K562 (cell line): ENCODE data around the gene F12. TPM values are rescaled to one million over a fixed set of nuclear protein-coding genes. Genes with fewer than 3 reads are reported as not detected.
A peak's percentile ranks its signal among the peaks of the same experiment; 100 is the strongest.

Source experiments
- ATAC-seq: fragments of 200-7000 bp; cut with Tn5 transposase; 3 replicates; pipeline ENCODE4 v1.9.1; 2020; ENCODE audit warnings: moderate library complexity
- BruUV-seq: library from RNA; stranded (reverse); fragments of 400-500 nt; replicated peaks from 2 replicates; lab custom pipeline; 2021; lab: Mats Ljungman, UMichigan
- CTCF ChIA-PET: fragments of 300-600 bp; formaldehyde crosslinking; extraction: SDS; loops from one replicate; lab custom pipeline; 2021; ENCODE audit warnings: low intra/inter-chr PET ratio; lab: Yijun Ruan, JAX
- POLR2A ChIA-PET: fragments of 300-600, 350-650 bp; sonication (Branson Sonifier 250); formaldehyde crosslinking; extraction: SDS; loops from one replicate; lab custom pipeline; 2021; ENCODE audit warnings: antibody characterized with exemption, inconsistent platforms; lab: Yijun Ruan, JAX
- DNase-seq, 4 experiments: peaks; one replicate each; pipeline versions ENCODE4 v3.0.0 to v3.0.0-alpha.2; 2011 to 2018; ENCODE audit warnings: low spot score in 3 of 4, mixed read lengths in 3 of 4; ENCODE audit errors: extremely low read depth in 1 of 4
- FAIRE-seq: peaks from 2 replicates; lab custom pipeline; 2011; peaks lifted over from hg19 to GRCh38; lab: Jason Lieb, UNC
- H2AFZ ChIP-seq: 2 replicates; pipeline ENCODE4 v1.6.0; 2011; ENCODE audit warnings: low read depth, low read length, control low read depth, inconsistent platforms
- H3K27ac ChIP-seq: fragments of 200-600 bp; 3 replicates; pipeline ENCODE4 v1.8.0; 2011; ENCODE audit warnings: low read depth, mild to moderate bottlenecking, control low read depth, inconsistent platforms, low read length, moderate library complexity, mixed read lengths; ENCODE audit errors: extremely low read depth
- H3K27me3 ChIP-seq, 2 experiments: fragments of 300-600 bp in 1 of 2; 2 replicates in 1 of 2; 3 replicates in 1 of 2; pipeline versions ENCODE4 v1.6.0 to v1.8.0; 2011; ENCODE audit warnings: inconsistent platforms in 2 of 2, low read length in 2 of 2, mild to moderate bottlenecking in 1 of 2, mixed read lengths in 1 of 2, moderate library complexity in 1 of 2; ENCODE audit not compliant: control insufficient read depth in 2 of 2, insufficient read depth in 2 of 2
- H3K36me3 ChIP-seq: fragments of 300-600 bp; 3 replicates; pipeline ENCODE4 v1.8.0; 2011; ENCODE audit warnings: mild to moderate bottlenecking, low read length, inconsistent platforms; ENCODE audit not compliant: control insufficient read depth, insufficient read depth
- H3K4me1 ChIP-seq, 2 experiments: fragments of 200-600 bp in 1 of 2; replicated peaks in 1 of 2; 2 replicates in 1 of 2; 3 replicates in 1 of 2; pipeline versions ENCODE4 v1.5.1 to v1.8.0; 2011; ENCODE audit warnings: inconsistent platforms in 2 of 2, low read length in 2 of 2, mild to moderate bottlenecking in 1 of 2, mixed read lengths in 1 of 2, moderate library complexity in 1 of 2; ENCODE audit not compliant: control insufficient read depth in 2 of 2, insufficient read depth in 2 of 2
- H3K4me2 ChIP-seq: 2 replicates; pipeline ENCODE4 v1.6.1; 2011; ENCODE audit warnings: low read length, control low read depth, inconsistent platforms, mixed read lengths; ENCODE audit not compliant: insufficient read depth
- H3K4me3 ChIP-seq: fragments of 200-600 bp; sonication (generic), shearing (Covaris generic); 2 replicates; pipeline ENCODE4 v1.5.1; 2016; ENCODE audit warnings: control low read depth, inconsistent platforms
- H3K79me2 ChIP-seq: fragments of 200-600 bp; 3 replicates; pipeline ENCODE4 v1.8.0; 2011; ENCODE audit warnings: low read length, inconsistent platforms; ENCODE audit not compliant: control insufficient read depth, insufficient read depth
- H3K9ac ChIP-seq, 2 experiments: 2 replicates each; pipeline versions ENCODE4 v1.6.0 to v1.6.1; 2011; ENCODE audit warnings: low read depth in 2 of 2, low read length in 2 of 2, control low read depth in 1 of 2, inconsistent platforms in 1 of 2, mild to moderate bottlenecking in 1 of 2, mixed read lengths in 1 of 2; ENCODE audit not compliant: insufficient read depth in 1 of 2
- H3K9me1 ChIP-seq: one replicate; pipeline ENCODE4 v1.6.0; 2011; ENCODE audit warnings: inconsistent platforms, mild to moderate bottlenecking, low read length, moderate library complexity; ENCODE audit not compliant: control insufficient read depth, insufficient read depth
- H3K9me3 ChIP-seq: replicated peaks from 2 replicates; pipeline ENCODE4 v1.5.1; 2011; ENCODE audit warnings: low read depth, low read length, inconsistent platforms; ENCODE audit not compliant: control insufficient read depth, insufficient read depth
- H4K20me1 ChIP-seq: replicated peaks from 2 replicates; pipeline ENCODE4 v1.6.1; 2011; ENCODE audit warnings: low read length, inconsistent platforms, mixed read lengths; ENCODE audit not compliant: control insufficient read depth, insufficient read depth
- BRF1 ChIP-seq: IDR thresholded peaks from 3 replicates; pipeline ENCODE4 v1.6.1; 2011; ENCODE audit warnings: borderline replicate concordance, mild to moderate bottlenecking; ENCODE audit not compliant: insufficient read length; ENCODE audit errors: extremely low read depth
- ERF ChIP-seq: fragments of 450-650 bp; formaldehyde crosslinking; IDR thresholded peaks from 2 replicates; pipeline ENCODE4 v1.4.0; 2020; ENCODE audit warnings: mild to moderate bottlenecking, mixed read lengths
- HEY1 ChIP-seq: fragments of 250-450 bp; sonication (Bioruptor Pico); IDR thresholded peaks from 2 replicates; pipeline ENCODE4 v1.5.0; 2020; ENCODE audit warnings: mild to moderate bottlenecking, moderate library complexity, borderline replicate concordance
- MEIS2 ChIP-seq: fragments of 450-650 bp; IDR thresholded peaks from 2 replicates; pipeline ENCODE4 v1.6.1; 2014; ENCODE audit warnings: mild to moderate bottlenecking; ENCODE audit not compliant: partially characterized antibody
- NFRKB ChIP-seq: fragments of 450-650 bp; IDR thresholded peaks from 2 replicates; pipeline ENCODE4 v1.6.1; 2016; ENCODE audit warnings: low read depth
- SMARCE1 ChIP-seq: fragments of 450-650 bp; IDR thresholded peaks from 2 replicates; pipeline ENCODE4 v1.7.1; 2016; ENCODE audit warnings: mild to moderate bottlenecking
- ZC3H4 ChIP-seq: sonication (generic); formaldehyde crosslinking; IDR thresholded peaks from 2 replicates; pipeline ENCODE4 v1.9.0; 2021; ENCODE audit warnings: missing genetic modification reagents, borderline replicate concordance
- ZNF696 ChIP-seq: fragments of 250-450 bp; sonication (Bioruptor Pico); conservative IDR thresholded peaks from 2 replicates; pipeline ENCODE4 v1.4.0; 2020; ENCODE audit warnings: mild to moderate bottlenecking, moderate library complexity
- WGBS: fragments of 100-300 bp; shearing (Covaris generic); methylation state at CpG from one replicate; pipeline ENCODE4 v1.1.6; 2016; ENCODE audit warnings: low coverage, mixed read lengths; ENCODE audit not compliant: insufficient coverage; ENCODE audit errors: missing lambda C conversion rate; 5-methylcytosine and 5-hydroxymethylcytosine counted together
- in situ Hi-C: fragments of 300-500 bp; cut with MboI; formaldehyde crosslinking; loops from 4 replicates; pipeline ENCODE4 v1.15.0; 2018; ENCODE audit warnings: inconsistent platforms, mixed read lengths
- intact Hi-C: fragments of 100-400 bp; cut with micrococcal nuclease; formaldehyde crosslinking; loops from 2 replicates; pipeline ENCODE4 v1.14.2; 2022
- polyA plus RNA-seq, 8 experiments: library from polyadenylated mRNA; depleted of rRNA in 4 of 8; stranded (reverse) in 5 of 8; unstranded in 3 of 8; fragments of >200 nt; fragmentation: Nextera tagmentation in 2 of 8; fragmentation: Illumina TruSeq in 1 of 8; extraction: Ambion mirVana in 2 of 8; extraction: Trizol in 1 of 8; gene quantifications; 2 replicates each; pipeline versions ENCODE4 v1.2.1 to v1.2.3, GENCODE V29; 2011 to 2014; ENCODE audit warnings: inconsistent platforms in 1 of 8, missing spikeins in 1 of 8
- total RNA-seq, 7 experiments: library from RNA; depleted of rRNA in 6 of 7; stranded (reverse); fragments of >200 nt in 6 of 7; fragmentation: Illumina TruSeq in 2 of 7; extraction: Trizol in 2 of 7; gene quantifications; 2 replicates each; pipeline versions ENCODE4 v1.2.1 to v1.2.3, GENCODE V29; 2011 to 2021; ENCODE audit warnings: low replicate concordance in 1 of 7
- TF ChIP-seq, protein P1 (sequence below): sonication (generic); formaldehyde crosslinking; IDR thresholded peaks from 2 replicates; pipeline ENCODE4 v1.8.0; 2022; ENCODE audit warnings: mild to moderate bottlenecking, missing genetic modification reagents
- TF ChIP-seq, protein P2 (sequence below): sonication (generic); IDR thresholded peaks from 2 replicates; pipeline ENCODE4 v1.6.1; 2016

F12 gene
- total and polyA plus RNA-seq, 9 of the 15 experiments (the other 6 are each of a cell fraction or from before 2014, with no cell fraction given), result 0.59 to 18.3 (median 3.6) TPM

DNA sequence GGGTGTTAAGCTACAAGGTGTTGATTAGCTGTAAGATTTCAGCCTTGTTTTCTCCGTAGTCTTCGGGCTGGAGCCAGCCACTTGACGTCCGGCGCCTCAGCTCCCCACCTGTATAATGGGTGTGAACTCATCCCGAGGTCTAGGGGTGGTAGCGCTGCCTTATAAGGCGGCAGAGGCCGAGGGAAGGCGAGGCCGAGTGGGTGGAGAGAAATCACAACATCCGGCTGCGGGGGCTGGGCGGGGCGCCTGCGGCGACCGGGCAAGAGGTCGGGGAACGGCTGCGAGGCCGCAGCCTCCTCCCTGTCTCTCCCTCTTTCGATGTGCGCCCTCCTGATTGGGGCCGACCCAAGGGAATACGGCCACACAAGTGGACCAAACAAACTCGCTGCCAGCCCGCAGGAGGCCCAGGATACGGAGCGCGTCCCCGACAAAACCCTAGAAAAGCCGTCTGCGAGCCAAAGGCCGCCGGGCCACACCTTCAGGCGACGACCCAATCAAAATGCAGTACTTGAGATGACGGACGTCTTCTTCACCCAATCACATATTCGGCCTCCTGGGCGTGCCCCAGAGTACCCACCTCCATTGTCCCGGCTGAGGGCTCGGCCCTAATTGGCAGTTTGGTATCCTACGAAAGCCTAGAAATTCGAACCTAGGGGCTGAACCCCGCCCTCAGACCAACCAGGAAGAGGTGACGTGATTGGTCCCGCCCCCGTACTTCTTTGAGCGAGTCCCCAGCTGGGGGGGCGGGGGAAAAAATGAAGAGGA lies 16.6 kb upstream of the F12 start (continued):
- no peak for TF ChIP-seq MEIS2

DNA sequence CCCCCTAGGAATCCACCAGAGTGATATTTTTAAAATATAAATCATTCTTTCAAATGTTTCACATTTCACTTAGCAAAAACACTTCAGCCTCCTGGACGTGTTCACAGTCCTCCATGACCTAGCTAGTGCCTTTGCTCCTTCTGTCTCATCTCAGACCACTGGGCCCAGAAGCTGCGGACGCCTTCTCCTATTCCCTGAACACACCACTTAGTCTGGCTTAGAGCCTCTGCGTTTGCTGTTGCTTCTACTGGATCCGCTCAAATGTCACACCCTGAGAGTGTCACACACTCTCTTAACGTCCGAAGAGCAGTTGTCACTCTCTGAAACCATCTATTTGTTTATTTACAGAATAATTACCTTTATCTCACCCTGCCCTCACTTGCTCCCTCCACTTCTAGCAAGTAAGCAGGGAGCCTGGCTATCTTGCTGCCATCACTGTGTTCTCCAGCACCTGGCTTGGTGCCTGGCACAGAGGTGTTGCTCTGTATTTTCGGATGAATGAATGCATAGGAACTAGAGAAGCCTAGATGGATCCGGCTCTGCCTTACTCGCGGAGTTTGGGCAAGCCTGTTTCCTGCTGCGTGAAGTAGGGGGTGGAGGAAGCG lies 15.9 kb upstream of the F12 start:
- Histone ChIP-seq H3K9me1 (no peaks in the 10 kb centered on the region), H3K27me3 (no peaks in the 10 kb centered on the region), H3K4me2 (peak overlapping the region; percentile 94), H3K79me2 (peaks cover 37% of the 10 kb centered on the region), H3K36me3 (peaks cover 31% of the 10 kb centered on the region; the same call in 2 of the 3 replicates), H3K4me3 (peak overlapping the region; percentile 51), H3K27ac (peak overlapping the region; percentile 91), H3K9ac (peak overlapping the region; percentile 80 to 90), H3K9me3 (no peaks in the 10 kb centered on the region), H3K4me1 (peaks cover 33 to 46% of the 10 kb centered on the region in 2 experiments), H2AFZ (peak overlapping the region; percentile 95), H4K20me1 (peaks cover 22% of the 10 kb centered on the region; the same call in 1 of the 2 replicates)
- FAIRE-seq, result peak; percentile 77
- DNase-seq, result no peak
- intact Hi-C loops (no loop called here), in situ Hi-C loops (no loop called here)
- 25% methylated on average over 13 of the region's 13 CpGs for WGBS
- no TSS peak for BruUV-seq
- CTCF ChIA-PET, result no interaction called here
- POLR2A ChIA-PET, result interaction anchor here (0.5 to 10.8 kb wide), 6 partner anchors 7 to 54 kb away, joined by 3 to 210 read pairs (median 8); partner anchors contain the start of genes F12 and PRR7
- ATAC-seq, result no peak
- peak; percentile 70; the same call in 1 of the 2 replicates for TF ChIP-seq NFRKB
- TF ChIP-seq ZC3H4 (CRISPR knock-in tag), result no peak
- TF ChIP-seq, protein P1, sequence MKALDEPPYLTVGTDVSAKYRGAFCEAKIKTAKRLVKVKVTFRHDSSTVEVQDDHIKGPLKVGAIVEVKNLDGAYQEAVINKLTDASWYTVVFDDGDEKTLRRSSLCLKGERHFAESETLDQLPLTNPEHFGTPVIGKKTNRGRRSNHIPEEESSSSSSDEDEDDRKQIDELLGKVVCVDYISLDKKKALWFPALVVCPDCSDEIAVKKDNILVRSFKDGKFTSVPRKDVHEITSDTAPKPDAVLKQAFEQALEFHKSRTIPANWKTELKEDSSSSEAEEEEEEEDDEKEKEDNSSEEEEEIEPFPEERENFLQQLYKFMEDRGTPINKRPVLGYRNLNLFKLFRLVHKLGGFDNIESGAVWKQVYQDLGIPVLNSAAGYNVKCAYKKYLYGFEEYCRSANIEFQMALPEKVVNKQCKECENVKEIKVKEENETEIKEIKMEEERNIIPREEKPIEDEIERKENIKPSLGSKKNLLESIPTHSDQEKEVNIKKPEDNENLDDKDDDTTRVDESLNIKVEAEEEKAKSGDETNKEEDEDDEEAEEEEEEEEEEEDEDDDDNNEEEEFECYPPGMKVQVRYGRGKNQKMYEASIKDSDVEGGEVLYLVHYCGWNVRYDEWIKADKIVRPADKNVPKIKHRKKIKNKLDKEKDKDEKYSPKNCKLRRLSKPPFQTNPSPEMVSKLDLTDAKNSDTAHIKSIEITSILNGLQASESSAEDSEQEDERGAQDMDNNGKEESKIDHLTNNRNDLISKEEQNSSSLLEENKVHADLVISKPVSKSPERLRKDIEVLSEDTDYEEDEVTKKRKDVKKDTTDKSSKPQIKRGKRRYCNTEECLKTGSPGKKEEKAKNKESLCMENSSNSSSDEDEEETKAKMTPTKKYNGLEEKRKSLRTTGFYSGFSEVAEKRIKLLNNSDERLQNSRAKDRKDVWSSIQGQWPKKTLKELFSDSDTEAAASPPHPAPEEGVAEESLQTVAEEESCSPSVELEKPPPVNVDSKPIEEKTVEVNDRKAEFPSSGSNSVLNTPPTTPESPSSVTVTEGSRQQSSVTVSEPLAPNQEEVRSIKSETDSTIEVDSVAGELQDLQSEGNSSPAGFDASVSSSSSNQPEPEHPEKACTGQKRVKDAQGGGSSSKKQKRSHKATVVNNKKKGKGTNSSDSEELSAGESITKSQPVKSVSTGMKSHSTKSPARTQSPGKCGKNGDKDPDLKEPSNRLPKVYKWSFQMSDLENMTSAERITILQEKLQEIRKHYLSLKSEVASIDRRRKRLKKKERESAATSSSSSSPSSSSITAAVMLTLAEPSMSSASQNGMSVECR (CRISPR knock-in tag), result no peak
- TF ChIP-seq ZNF696 (CRISPR knock-in tag), result no peak
- TF ChIP-seq HEY1 (CRISPR knock-in tag), result no peak
- TF ChIP-seq ERF (CRISPR knock-in tag), result no peak
- TF ChIP-seq SMARCE1, result 0 out of 2 replicates have a peak, but pooled peaks have one; percentile 61
- TF ChIP-seq, protein P2, sequence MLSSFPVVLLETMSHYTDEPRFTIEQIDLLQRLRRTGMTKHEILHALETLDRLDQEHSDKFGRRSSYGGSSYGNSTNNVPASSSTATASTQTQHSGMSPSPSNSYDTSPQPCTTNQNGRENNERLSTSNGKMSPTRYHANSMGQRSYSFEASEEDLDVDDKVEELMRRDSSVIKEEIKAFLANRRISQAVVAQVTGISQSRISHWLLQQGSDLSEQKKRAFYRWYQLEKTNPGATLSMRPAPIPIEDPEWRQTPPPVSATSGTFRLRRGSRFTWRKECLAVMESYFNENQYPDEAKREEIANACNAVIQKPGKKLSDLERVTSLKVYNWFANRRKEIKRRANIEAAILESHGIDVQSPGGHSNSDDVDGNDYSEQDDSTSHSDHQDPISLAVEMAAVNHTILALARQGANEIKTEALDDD, result no peak
- no peak for TF ChIP-seq BRF1
